Smooth muscle cell (in vitro differentiated cells): Measurements from ENCODE around the gene OLFM2. TPM values are rescaled to one million over a fixed set of nuclear protein-coding genes. Genes with fewer than 3 reads are reported as not detected.
A peak's percentile ranks its signal among the peaks of the same experiment; 100 is the strongest.

Experiments used
- DNase-seq: peaks from one replicate; lab custom pipeline; 2025; ENCODE audit not compliant: unreplicated experiment; lab: John Stamatoyannopoulos, UW
- H2AFZ ChIP-seq: fragments of 200-600 bp; sonication (generic); 2 replicates; pipeline ENCODE4 v1.6.0; 2016; ENCODE audit warnings: antibody characterized with exemption, low read depth, mild to moderate bottlenecking
- H3F3A ChIP-seq: fragments of 200-600 bp; sonication (generic); 2 replicates; pipeline ENCODE4 v1.6.0; 2017; ENCODE audit warnings: antibody characterized with exemption, low read depth
- H3K27ac ChIP-seq: fragments of 200-600 bp; sonication (generic); 2 replicates; pipeline ENCODE4 v1.5.1; 2016; ENCODE audit warnings: low read depth, mild to moderate bottlenecking
- H3K27me3 ChIP-seq: fragments of 200-600 bp; sonication (generic); 2 replicates; pipeline ENCODE4 v1.6.1; 2016; ENCODE audit warnings: low read depth, mild to moderate bottlenecking
- H3K36me3 ChIP-seq: fragments of 200-600 bp; sonication (generic); 2 replicates; pipeline ENCODE4 v1.5.1; 2016; ENCODE audit warnings: low read depth
- H3K4me1 ChIP-seq: fragments of 200-600 bp; sonication (generic); 2 replicates; pipeline ENCODE4 v1.5.1; 2016; ENCODE audit warnings: low read depth
- H3K4me2 ChIP-seq: fragments of 200-600 bp; sonication (generic); 2 replicates; pipeline ENCODE4 v1.6.0; 2016; ENCODE audit warnings: mild to moderate bottlenecking
- H3K4me3 ChIP-seq: fragments of 200-600 bp; sonication (generic); 2 replicates; pipeline ENCODE4 v1.5.1; 2016; ENCODE audit warnings: mild to moderate bottlenecking
- H3K79me2 ChIP-seq: fragments of 200-600 bp; sonication (generic); 2 replicates; pipeline ENCODE4 v1.6.0; 2016; ENCODE audit warnings: low read depth, mild to moderate bottlenecking
- H3K9ac ChIP-seq: fragments of 200-600 bp; sonication (generic); 2 replicates; pipeline ENCODE4 v1.6.0; 2016; ENCODE audit warnings: low read depth
- H3K9me3 ChIP-seq: fragments of 200-600 bp; sonication (generic); replicated peaks from 2 replicates; pipeline ENCODE4 v1.5.1; 2016; ENCODE audit warnings: low read depth
- H4K20me1 ChIP-seq: fragments of 200-600 bp; sonication (generic); 2 replicates; pipeline ENCODE4 v1.6.0; 2016; ENCODE audit warnings: low read depth
- CTCF ChIP-seq: fragments of 200-600 bp; sonication (generic); IDR thresholded peaks from 2 replicates; pipeline ENCODE4 v1.5.1; 2017; ENCODE audit warnings: borderline replicate concordance, mild to moderate bottlenecking, antibody characterized with exemption; ENCODE audit not compliant: insufficient read depth, poor library complexity, severe bottlenecking
- WGBS: methylation state at CpG from one replicate; pipeline ENCODE4 v1.1.7; 2016; ENCODE audit warnings: low lambda C conversion rate; 5-methylcytosine and 5-hydroxymethylcytosine counted together
- polyA plus RNA-seq: library from polyadenylated mRNA; unstranded; fragments of >200 nt; fragmentation: Nextera tagmentation; extraction: Ambion mirVana; gene quantifications from 2 replicates; pipeline ENCODE4 v1.2.1, GENCODE V29; 2016
- total RNA-seq: library from RNA; depleted of rRNA; stranded (reverse); fragments of >200 nt; gene quantifications from 2 replicates; pipeline ENCODE4 v1.2.3, GENCODE V29; 2014

Gene OLFM2
- total and polyA plus RNA-seq, 2 experiments from 2014 or later: 63.1 to 119 TPM

DNA sequence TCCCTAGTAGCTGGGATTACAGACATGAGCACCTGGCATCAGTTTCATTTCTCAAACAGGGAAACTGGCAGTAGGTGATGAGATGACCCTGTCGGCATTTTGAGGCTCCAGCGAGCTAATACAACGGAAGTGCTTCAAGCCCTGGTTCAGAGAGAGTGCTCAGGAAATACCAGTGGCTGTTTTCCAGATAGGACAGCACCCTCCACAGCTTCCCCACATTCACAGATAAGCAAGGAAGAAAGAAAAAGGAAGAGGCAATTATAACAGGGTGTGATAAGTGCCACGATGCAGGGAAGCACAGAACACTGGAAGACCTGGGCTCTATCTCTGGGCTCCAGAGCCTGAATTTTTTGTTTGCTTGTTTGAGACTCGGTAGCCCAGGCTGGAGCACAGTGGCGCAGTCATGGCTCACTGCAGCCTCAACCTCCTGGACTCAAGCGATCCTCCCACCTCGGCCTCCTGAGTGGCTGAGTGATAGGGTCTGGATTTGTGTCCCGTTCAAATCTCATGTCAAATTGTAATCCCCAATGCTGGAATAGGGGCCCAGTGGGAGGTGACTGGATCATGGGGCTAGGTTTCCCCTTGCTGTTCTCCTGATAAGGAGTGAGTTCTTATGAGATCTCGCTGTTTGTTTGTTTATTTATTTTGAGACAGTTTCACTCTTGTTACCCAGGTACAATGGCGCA, 57.7 kb downstream of the OLFM2 start:
- no peak overlapping the region for H2AFZ ChIP-seq
- no peaks in the 10 kb centered on the region for H3K36me3 ChIP-seq
- H3F3A ChIP-seq: no peaks in the 10 kb centered on the region
- no peak for TF ChIP-seq CTCF
- no peak overlapping the region for H3K4me3 ChIP-seq
- peaks cover 6% of the 10 kb centered on the region for H4K20me1 ChIP-seq
- H3K4me1 ChIP-seq: no peaks in the 10 kb centered on the region
- peak overlapping the region; percentile 17 for H3K27ac ChIP-seq
- no peak overlapping the region for H3K4me2 ChIP-seq
- no peaks in the 10 kb centered on the region for H3K27me3 ChIP-seq
- H3K9me3 ChIP-seq: no peaks in the 10 kb centered on the region
- no peak for DNase-seq
- no peaks in the 10 kb centered on the region for H3K79me2 ChIP-seq
- WGBS: 66% methylated on average over 11 of the region's 11 CpGs
- no peak overlapping the region for H3K9ac ChIP-seq

- H3K4me2 ChIP-seq: no peak overlapping the region
- H4K20me1 ChIP-seq: peaks cover 4% of the 10 kb centered on the region
- no peaks in the 10 kb centered on the region for H3K27me3 ChIP-seq
- WGBS: 76% methylated on average over 10 of the region's 10 CpGs
- H3K9ac ChIP-seq: no peak overlapping the region
- H3K9me3 ChIP-seq: no peaks in the 10 kb centered on the region
- H3K79me2 ChIP-seq: no peaks in the 10 kb centered on the region
- no peaks in the 10 kb centered on the region for H3F3A ChIP-seq
- no peak overlapping the region for H3K4me3 ChIP-seq
- H2AFZ ChIP-seq: no peak overlapping the region
- DNase-seq: no peak
- no peak for TF ChIP-seq CTCF
- peak overlapping the region; percentile 17 for H3K27ac ChIP-seq
- no peaks in the 10 kb centered on the region for H3K4me1 ChIP-seq
- H3K36me3 ChIP-seq: no peaks in the 10 kb centered on the region
These were observed 58.4 kb downstream of the OLFM2 start for GRCh38 chr19:9877780-9878510.

DNA sequence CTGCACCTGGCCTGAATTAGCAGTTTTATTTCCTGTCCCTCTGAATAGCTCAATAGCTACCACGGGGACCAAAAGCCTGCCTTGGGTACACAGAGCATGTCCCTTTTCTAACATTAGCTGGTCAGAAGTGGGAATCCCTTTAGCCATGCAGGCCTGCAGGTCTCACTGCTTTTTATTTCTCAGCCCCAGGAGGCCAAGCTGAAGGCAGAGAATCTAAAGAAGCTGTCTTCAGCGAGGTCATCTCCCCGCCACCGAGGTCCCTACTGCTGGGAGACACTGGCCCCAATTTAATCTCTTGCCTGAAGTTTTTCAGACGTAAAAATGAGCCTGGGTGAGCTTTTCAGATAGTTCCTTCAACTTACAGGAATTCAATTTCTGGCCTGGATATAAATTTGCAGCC, 60.5 kb downstream of the OLFM2 start:
- no peak overlapping the region for H3K4me3 ChIP-seq
- H3K36me3 ChIP-seq: no peaks in the 10 kb centered on the region
- H3F3A ChIP-seq: no peaks in the 10 kb centered on the region
- no peak overlapping the region for H3K27ac ChIP-seq
- no peaks in the 10 kb centered on the region for H3K4me1 ChIP-seq
- DNase-seq: no peak
- no peak overlapping the region for H3K4me2 ChIP-seq
- no peak overlapping the region for H2AFZ ChIP-seq
- TF ChIP-seq CTCF: no peak
- no peaks in the 10 kb centered on the region for H3K27me3 ChIP-seq
- no peaks in the 10 kb centered on the region for H3K79me2 ChIP-seq
- no peak overlapping the region for H3K9ac ChIP-seq
- WGBS: 75% methylated on average over 5 of the region's 5 CpGs
- no peaks in the 10 kb centered on the region for H3K9me3 ChIP-seq
- H4K20me1 ChIP-seq: peaks cover 4% of the 10 kb centered on the region
